BE2C (cell line): ENCODE data around the gene RIPPLY3.
"Not testable (repeated sequence)": the region's sequence is repeated elsewhere in the genome, so short reads cannot be mapped to it uniquely, and the experiment has no call there.

Source experiments
- DNase-seq: peaks from one replicate; pipeline ENCODE4 v3.0.0-alpha.2; 2020
- H3K27me3 ChIP-seq: fragments of 250-450 bp; sonication (Bioruptor Pico); 2 replicates; pipeline ENCODE4 v1.5.1; 2020; ENCODE audit warnings: mild to moderate bottlenecking
- H3K36me3 ChIP-seq: fragments of 250-450 bp; sonication (Bioruptor Pico); 2 replicates; pipeline ENCODE4 v1.5.1; 2020; ENCODE audit warnings: mild to moderate bottlenecking
- H3K4me1 ChIP-seq: fragments of 250-450 bp; sonication (Bioruptor Pico); 2 replicates; pipeline ENCODE4 v1.5.1; 2020
- H3K4me3 ChIP-seq: 2 replicates; pipeline ENCODE4 v1.5.1; 2011; ENCODE audit warnings: low read depth, low read length
- H3K9me3 ChIP-seq: fragments of 250-450 bp; sonication (Bioruptor Pico); 2 replicates; pipeline ENCODE4 v1.5.1; 2020
- CTCF ChIP-seq: IDR thresholded peaks from 2 replicates; pipeline ENCODE4 v1.5.1; 2012; ENCODE audit warnings: mild to moderate bottlenecking, low read depth, low read length

Gene RIPPLY3

DNA sequence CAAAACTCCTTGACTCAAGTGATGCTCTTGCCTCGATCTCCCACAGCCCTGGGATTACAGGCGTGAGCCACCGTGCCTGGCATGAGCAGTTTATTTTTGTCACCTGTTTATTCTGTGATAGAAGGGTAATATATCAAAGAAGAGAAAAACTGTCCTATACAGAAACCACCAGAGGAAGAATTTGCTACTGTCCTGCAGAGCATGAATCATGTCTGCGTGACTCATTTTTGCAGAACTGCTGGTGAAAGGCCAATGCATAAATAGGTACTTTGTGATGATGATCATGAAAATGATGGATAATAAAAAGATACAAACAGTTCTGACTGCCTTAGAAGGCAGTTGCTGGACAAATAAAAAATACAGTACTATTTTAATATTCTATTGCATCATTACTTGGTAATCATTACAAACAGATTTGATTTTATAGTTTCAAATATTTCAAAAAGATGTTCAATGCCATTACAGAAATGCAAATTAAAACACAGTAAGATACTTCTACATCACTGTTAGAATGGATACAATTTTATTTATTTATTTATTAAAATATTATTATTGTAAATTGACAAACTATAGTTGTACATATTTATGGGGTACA is 26.5 kb downstream of the RIPPLY3 start:
- DNase-seq: no peak
- Histone ChIP-seq H3K9me3 (no peaks in the 10 kb centered on the region; the same call in 1 of the 2 replicates), H3K36me3 (no peaks in the 10 kb centered on the region), H3K4me1 (no peaks in the 10 kb centered on the region), H3K4me3 (no peak overlapping the region), H3K27me3 (no peaks in the 10 kb centered on the region)
- no peak for TF ChIP-seq CTCF

DNA sequence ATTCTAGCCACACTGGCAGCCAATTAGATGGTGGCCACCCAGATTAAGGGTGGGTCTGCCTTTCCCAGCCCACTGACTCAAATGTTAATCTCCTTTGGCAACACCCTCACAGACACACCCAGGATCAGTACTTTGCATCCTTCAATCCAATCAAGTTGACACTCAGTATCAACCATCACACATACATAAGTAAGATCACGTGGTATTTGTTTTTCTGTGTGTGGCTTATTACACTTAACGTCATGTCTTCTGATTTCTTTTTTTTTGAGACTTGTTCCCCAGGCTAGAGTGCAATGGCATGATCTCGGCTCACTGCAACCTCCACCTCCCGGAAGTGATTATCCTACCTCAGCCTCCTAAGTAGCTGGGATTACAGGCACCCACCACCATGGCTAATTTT is 27.9 kb downstream of the RIPPLY3 start:
- not testable (repeated sequence) for H3K9me3 ChIP-seq, DNase-seq, H3K4me3 ChIP-seq, H3K36me3 ChIP-seq, H3K27me3 ChIP-seq, H3K4me1 ChIP-seq

DNA sequence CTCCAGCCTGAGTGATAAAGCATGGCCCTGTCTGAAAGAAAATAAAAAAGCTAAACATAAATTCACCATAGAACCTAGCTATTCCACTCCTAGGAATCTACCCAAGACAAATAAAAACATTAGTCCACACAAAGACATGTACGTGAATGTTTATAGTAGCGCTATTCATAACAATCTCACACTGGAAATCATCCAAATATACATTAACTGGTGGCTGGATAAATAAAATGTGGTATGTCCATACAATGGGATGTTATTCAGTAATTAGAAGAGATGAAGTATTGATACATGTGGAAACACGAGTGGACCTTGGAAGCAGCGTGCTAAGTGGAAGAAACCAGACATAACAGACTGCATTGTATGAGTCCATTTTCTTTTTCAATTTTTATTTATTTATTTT is 29.7 kb downstream of the RIPPLY3 start:
- Histone ChIP-seq H3K27me3 (no peaks in the 10 kb centered on the region), H3K4me3 (no peak overlapping the region), H3K36me3 (no peaks in the 10 kb centered on the region), H3K4me1 (no peaks in the 10 kb centered on the region), H3K9me3 (no peaks in the 10 kb centered on the region)
- no peak for TF ChIP-seq CTCF
- no peak for DNase-seq

- no peaks in the 10 kb centered on the region for H3K9me3 ChIP-seq
- no peaks in the 10 kb centered on the region for H3K27me3 ChIP-seq
- TF ChIP-seq CTCF: no peak
- no peak overlapping the region for H3K4me3 ChIP-seq
- no peak for DNase-seq
- no peaks in the 10 kb centered on the region for H3K4me1 ChIP-seq
- H3K36me3 ChIP-seq: no peaks in the 10 kb centered on the region
Observed at GRCh38 chr21:37039411-37040075, 33.0 kb downstream of the RIPPLY3 start.

- H3K27me3 ChIP-seq: no peaks in the 10 kb centered on the region
- no peaks in the 10 kb centered on the region for H3K36me3 ChIP-seq
- TF ChIP-seq CTCF: no peak
- H3K4me1 ChIP-seq: no peaks in the 10 kb centered on the region
- no peaks in the 10 kb centered on the region for H3K9me3 ChIP-seq
- no peak overlapping the region for H3K4me3 ChIP-seq
- no peak for DNase-seq
Observed at GRCh38 chr21:37040212-37040611, 33.7 kb downstream of the RIPPLY3 start.

DNA sequence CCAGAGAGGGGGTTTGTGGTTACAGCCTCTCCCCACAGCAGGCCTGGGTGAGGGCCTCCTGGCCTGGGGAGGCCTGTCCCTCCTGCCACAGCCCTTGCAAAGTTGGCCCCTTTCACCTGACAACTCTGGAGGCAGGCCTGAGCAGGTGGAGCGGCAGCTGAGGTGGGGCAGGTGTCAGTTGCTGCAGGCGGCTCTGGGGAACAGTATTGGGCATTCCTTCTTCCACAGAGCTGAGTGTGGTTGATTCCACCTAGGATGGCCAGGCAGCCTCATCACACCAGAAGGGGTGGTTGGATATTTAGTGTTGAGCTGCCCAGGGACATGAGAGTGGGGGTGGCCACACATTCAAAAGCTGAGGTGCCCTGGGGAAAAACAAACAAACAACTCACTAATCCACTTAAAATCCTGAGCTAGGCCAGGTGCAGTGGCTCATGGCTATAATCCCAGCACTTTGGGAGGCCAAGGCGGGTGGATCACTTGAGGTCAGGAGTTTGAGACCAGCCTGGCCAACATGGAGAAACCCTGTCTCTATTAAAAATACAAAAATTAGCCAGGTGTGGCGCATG is 35.3 kb downstream of the RIPPLY3 start:
- Histone ChIP-seq H3K9me3 (no peaks in the 10 kb centered on the region), H3K27me3 (no peaks in the 10 kb centered on the region), H3K4me3 (no peak overlapping the region), H3K36me3 (no peaks in the 10 kb centered on the region), H3K4me1 (no peaks in the 10 kb centered on the region)
- DNase-seq: no peak
- no peak for TF ChIP-seq CTCF
